HepG2 (cell line): ENCODE measurements around the gene COG8. TPM values are rescaled to one million over a fixed set of nuclear protein-coding genes. Genes with fewer than 3 reads are reported as not detected.

Experiments
- ARID2 ChIP-seq: sonication (generic); formaldehyde crosslinking; IDR thresholded peaks from 2 replicates; pipeline ENCODE4 v1.8.1; 2022; ENCODE audit warnings: mild to moderate bottlenecking, missing genetic modification reagents, borderline replicate concordance
- IKZF4 ChIP-seq: sonication (generic); formaldehyde crosslinking; IDR thresholded peaks from 2 replicates; pipeline ENCODE4 v1.5.1; 2020; ENCODE audit warnings: borderline replicate concordance, mild to moderate bottlenecking, low read depth, missing genetic modification reagents; ENCODE audit errors: not compliant biosample characterization
- MBD4 ChIP-seq: IDR thresholded peaks from 2 replicates; pipeline ENCODE4 v1.6.1; 2012; ENCODE audit warnings: low read length, inconsistent platforms, borderline replicate concordance
- MEF2D ChIP-seq: sonication (generic); formaldehyde crosslinking; IDR thresholded peaks from 2 replicates; pipeline ENCODE4 v1.5.1; 2020; ENCODE audit warnings: mild to moderate bottlenecking, missing genetic modification reagents
- NPAS2 ChIP-seq: sonication (generic); formaldehyde crosslinking; IDR thresholded peaks from 2 replicates; pipeline ENCODE4 v1.8.0; 2022; ENCODE audit warnings: mild to moderate bottlenecking, missing genetic modification reagents, borderline replicate concordance
- TMF1 ChIP-seq: sonication (generic); formaldehyde crosslinking; IDR thresholded peaks from 2 replicates; pipeline ENCODE4 v1.8.1; 2022; ENCODE audit warnings: low read depth, missing genetic modification reagents
- WIZ ChIP-seq: sonication (generic); formaldehyde crosslinking; IDR thresholded peaks from 2 replicates; pipeline ENCODE4 v1.5.1; 2020; ENCODE audit warnings: mild to moderate bottlenecking, missing genetic modification reagents
- ZBTB8A ChIP-seq: sonication (generic); formaldehyde crosslinking; IDR thresholded peaks from 2 replicates; pipeline ENCODE4 v1.4.0; 2020; ENCODE audit warnings: mild to moderate bottlenecking, low read depth, missing genetic modification reagents, borderline replicate concordance
- ZKSCAN5 ChIP-seq: sonication (generic); formaldehyde crosslinking; IDR thresholded peaks from 2 replicates; pipeline ENCODE4 v1.5.1; 2020; ENCODE audit warnings: mild to moderate bottlenecking, missing genetic modification reagents
- ZNF878 ChIP-seq: sonication (generic); formaldehyde crosslinking; IDR thresholded peaks from 2 replicates; pipeline ENCODE4 v1.8.1; 2023; ENCODE audit warnings: mild to moderate bottlenecking, missing genetic modification reagents, moderate library complexity
- polyA plus RNA-seq, 8 experiments: library from polyadenylated mRNA; depleted of rRNA in 3 of 8; stranded (reverse) in 7 of 8; unstranded in 1 of 8; fragments of >200 nt; fragmentation: Illumina TruSeq in 4 of 8; extraction: Trizol in 4 of 8; gene quantifications; 2 replicates each; pipeline versions ENCODE4 v1.2.1 to v1.2.3, GENCODE V29; 2011 to 2016; ENCODE audit warnings: low read depth in 4 of 8, missing spikeins in 1 of 8, mixed read lengths in 1 of 8; ENCODE audit not compliant: insufficient read depth in 1 of 8
- total RNA-seq, 5 experiments: library from RNA; depleted of rRNA; stranded (reverse); fragments of >200 nt; fragmentation: Illumina TruSeq; extraction: Trizol; gene quantifications; 2 replicates each; pipeline ENCODE4 v1.2.3, GENCODE V29; 2016; ENCODE audit warnings: low read depth in 1 of 5
- TF ChIP-seq, protein P1 (sequence below): sonication (generic); formaldehyde crosslinking; IDR thresholded peaks from 2 replicates; pipeline ENCODE4 v1.8.1; 2023; ENCODE audit warnings: mild to moderate bottlenecking, moderate library complexity, missing genetic modification reagents
- TF ChIP-seq, protein P2 (sequence below): sonication (generic); formaldehyde crosslinking; conservative IDR thresholded peaks from 2 replicates; pipeline ENCODE4 v1.4.0; 2020; ENCODE audit warnings: missing genetic modification reagents
- TF ChIP-seq, protein P3 (sequence below): sonication (generic); formaldehyde crosslinking; IDR thresholded peaks from 2 replicates; pipeline ENCODE4 v1.4.0; 2020; ENCODE audit warnings: missing genetic modification reagents, borderline replicate concordance
- TF ChIP-seq, protein P4 (sequence below): sonication (generic); formaldehyde crosslinking; IDR thresholded peaks from 2 replicates; pipeline ENCODE4 v1.4.0; 2020; ENCODE audit warnings: missing genetic modification reagents
- TF ChIP-seq, protein P5 (sequence below): sonication (generic); formaldehyde crosslinking; IDR thresholded peaks from 2 replicates; pipeline ENCODE4 v1.5.0; 2020; ENCODE audit warnings: mild to moderate bottlenecking, missing genetic modification reagents

COG8 gene
- total and polyA plus RNA-seq, 2 of the 13 experiments (the other 11 are each of a cell fraction or from before 2014, with no cell fraction given): 45.5 to 52.1 TPM

DNA sequence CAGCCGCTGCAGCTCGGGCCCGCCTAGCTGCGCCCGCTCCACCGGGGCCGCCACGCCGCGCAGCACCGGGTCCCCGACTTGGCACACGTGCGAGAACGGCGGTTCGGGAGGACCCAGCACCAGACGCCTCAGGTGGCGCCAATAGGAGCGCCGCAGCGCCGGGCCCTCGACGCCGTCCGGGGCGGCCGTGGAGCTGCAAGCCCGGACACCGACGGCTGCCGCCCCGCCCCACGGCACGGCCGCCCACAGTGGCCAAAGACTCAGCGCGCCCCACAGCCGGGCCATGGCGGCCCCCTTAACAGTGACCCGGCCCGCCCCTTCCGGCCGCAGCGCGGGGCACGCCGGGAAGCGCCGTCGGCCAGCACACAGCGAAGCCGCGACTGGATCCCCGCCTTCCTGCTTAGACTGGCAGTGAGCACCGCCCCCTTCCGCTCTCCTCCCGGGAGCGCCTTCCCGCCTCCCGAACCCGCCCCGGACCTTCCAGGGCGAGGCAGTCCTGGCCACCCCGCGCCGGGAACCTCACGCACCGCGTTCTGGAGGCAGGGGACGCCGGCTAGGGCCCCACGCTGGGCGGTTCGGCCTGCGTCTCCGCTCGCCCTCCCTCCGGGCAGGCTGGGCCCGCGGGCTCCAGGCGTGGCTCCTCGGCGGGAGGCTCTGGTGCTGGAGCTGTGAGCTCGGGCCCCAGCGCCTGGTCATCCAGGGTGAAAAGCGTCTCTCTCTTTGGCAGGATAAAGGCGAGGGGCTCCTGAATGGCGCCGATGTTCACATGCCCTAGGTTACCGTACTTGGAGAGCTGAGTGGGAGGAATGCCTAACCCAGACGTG, 8.9 kb downstream of the COG8 start, which contains the start of gene PDF (continued):
- TF ChIP-seq, protein P1, sequence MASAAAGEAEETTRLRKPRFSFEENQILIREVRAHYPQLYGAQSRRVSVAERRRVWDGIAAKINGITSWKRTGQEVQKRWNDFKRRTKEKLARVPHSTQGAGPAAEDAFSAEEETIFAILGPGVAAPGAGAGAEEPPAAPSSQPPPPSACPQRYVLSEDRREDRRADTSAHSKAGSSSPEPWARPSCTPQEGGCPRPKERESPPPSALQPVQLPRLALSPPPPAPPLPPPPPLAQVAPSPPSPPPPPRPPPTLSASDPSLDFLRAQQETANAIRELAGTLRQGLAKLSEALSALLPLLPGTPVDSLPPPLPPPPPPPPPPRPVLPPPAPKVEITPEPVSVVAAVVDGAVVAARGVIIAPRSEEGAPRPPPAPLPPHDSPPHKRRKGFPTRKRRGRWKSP (CRISPR knock-in tag): peak; percentile 42; the same call in 1 of the 2 replicates
- TF ChIP-seq IKZF4 (peak; percentile 42), TMF1 (CRISPR knock-in tag) (peak; percentile 73; the same call in 1 of the 2 replicates), MBD4 (no peak), MEF2D (CRISPR knock-in tag) (peak; percentile 49; the same call in 1 of the 2 replicates), NPAS2 (CRISPR knock-in tag) (no peak), ARID2 (CRISPR knock-in tag) (no peak), ZNF878 (CRISPR knock-in tag) (peak; percentile 50; the same call in 1 of the 2 replicates), ZBTB8A (CRISPR knock-in tag) (no peak), WIZ (CRISPR knock-in tag) (0 out of 2 replicates have a peak, but pooled peaks have one; percentile 60), ZKSCAN5 (no peak)
- TF ChIP-seq, protein P2, sequence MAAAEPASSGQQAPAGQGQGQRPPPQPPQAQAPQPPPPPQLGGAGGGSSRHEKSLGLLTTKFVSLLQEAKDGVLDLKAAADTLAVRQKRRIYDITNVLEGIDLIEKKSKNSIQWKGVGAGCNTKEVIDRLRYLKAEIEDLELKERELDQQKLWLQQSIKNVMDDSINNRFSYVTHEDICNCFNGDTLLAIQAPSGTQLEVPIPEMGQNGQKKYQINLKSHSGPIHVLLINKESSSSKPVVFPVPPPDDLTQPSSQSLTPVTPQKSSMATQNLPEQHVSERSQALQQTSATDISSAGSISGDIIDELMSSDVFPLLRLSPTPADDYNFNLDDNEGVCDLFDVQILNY (CRISPR knock-in tag): peak; percentile 90
- TF ChIP-seq, protein P3, sequence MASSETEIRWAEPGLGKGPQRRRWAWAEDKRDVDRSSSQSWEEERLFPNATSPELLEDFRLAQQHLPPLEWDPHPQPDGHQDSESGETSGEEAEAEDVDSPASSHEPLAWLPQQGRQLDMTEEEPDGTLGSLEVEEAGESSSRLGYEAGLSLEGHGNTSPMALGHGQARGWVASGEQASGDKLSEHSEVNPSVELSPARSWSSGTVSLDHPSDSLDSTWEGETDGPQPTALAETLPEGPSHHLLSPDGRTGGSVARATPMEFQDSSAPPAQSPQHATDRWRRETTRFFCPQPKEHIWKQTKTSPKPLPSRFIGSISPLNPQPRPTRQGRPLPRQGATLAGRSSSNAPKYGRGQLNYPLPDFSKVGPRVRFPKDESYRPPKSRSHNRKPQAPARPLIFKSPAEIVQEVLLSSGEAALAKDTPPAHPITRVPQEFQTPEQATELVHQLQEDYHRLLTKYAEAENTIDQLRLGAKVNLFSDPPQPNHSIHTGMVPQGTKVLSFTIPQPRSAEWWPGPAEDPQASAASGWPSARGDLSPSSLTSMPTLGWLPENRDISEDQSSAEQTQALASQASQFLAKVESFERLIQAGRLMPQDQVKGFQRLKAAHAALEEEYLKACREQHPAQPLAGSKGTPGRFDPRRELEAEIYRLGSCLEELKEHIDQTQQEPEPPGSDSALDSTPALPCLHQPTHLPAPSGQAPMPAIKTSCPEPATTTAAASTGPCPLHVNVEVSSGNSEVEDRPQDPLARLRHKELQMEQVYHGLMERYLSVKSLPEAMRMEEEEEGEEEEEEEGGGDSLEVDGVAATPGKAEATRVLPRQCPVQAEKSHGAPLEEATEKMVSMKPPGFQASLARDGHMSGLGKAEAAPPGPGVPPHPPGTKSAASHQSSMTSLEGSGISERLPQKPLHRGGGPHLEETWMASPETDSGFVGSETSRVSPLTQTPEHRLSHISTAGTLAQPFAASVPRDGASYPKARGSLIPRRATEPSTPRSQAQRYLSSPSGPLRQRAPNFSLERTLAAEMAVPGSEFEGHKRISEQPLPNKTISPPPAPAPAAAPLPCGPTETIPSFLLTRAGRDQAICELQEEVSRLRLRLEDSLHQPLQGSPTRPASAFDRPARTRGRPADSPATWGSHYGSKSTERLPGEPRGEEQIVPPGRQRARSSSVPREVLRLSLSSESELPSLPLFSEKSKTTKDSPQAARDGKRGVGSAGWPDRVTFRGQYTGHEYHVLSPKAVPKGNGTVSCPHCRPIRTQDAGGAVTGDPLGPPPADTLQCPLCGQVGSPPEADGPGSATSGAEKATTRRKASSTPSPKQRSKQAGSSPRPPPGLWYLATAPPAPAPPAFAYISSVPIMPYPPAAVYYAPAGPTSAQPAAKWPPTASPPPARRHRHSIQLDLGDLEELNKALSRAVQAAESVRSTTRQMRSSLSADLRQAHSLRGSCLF (CRISPR knock-in tag): no peak
- TF ChIP-seq, protein P4, sequence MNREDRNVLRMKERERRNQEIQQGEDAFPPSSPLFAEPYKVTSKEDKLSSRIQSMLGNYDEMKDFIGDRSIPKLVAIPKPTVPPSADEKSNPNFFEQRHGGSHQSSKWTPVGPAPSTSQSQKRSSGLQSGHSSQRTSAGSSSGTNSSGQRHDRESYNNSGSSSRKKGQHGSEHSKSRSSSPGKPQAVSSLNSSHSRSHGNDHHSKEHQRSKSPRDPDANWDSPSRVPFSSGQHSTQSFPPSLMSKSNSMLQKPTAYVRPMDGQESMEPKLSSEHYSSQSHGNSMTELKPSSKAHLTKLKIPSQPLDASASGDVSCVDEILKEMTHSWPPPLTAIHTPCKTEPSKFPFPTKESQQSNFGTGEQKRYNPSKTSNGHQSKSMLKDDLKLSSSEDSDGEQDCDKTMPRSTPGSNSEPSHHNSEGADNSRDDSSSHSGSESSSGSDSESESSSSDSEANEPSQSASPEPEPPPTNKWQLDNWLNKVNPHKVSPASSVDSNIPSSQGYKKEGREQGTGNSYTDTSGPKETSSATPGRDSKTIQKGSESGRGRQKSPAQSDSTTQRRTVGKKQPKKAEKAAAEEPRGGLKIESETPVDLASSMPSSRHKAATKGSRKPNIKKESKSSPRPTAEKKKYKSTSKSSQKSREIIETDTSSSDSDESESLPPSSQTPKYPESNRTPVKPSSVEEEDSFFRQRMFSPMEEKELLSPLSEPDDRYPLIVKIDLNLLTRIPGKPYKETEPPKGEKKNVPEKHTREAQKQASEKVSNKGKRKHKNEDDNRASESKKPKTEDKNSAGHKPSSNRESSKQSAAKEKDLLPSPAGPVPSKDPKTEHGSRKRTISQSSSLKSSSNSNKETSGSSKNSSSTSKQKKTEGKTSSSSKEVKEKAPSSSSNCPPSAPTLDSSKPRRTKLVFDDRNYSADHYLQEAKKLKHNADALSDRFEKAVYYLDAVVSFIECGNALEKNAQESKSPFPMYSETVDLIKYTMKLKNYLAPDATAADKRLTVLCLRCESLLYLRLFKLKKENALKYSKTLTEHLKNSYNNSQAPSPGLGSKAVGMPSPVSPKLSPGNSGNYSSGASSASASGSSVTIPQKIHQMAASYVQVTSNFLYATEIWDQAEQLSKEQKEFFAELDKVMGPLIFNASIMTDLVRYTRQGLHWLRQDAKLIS (CRISPR knock-in tag): no peak
- TF ChIP-seq, protein P5, sequence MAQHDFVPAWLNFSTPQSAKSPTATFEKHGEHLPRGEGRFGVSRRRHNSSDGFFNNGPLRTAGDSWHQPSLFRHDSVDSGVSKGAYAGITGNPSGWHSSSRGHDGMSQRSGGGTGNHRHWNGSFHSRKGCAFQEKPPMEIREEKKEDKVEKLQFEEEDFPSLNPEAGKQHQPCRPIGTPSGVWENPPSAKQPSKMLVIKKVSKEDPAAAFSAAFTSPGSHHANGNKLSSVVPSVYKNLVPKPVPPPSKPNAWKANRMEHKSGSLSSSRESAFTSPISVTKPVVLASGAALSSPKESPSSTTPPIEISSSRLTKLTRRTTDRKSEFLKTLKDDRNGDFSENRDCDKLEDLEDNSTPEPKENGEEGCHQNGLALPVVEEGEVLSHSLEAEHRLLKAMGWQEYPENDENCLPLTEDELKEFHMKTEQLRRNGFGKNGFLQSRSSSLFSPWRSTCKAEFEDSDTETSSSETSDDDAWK (CRISPR knock-in tag): no peak
